Natural killer cell (primary cell): ENCODE results near the gene ANK3. TPM values are rescaled to one million over a fixed set of nuclear protein-coding genes. Genes with fewer than 3 reads are reported as not detected.

Experiments used
- ATAC-seq, 3 donors: fragments of 150-1000 bp in 2 of 3; fragments of 200-7000 bp in 1 of 3; cut with Tn5 transposase; 1 replicate in 1 of 3; 2 replicates in 2 of 3; pipeline ENCODE4 v1.10.0; 2021; ENCODE audit warnings: mild to moderate bottlenecking in 2 of 3, moderate library complexity in 2 of 3
- DNase-seq, 2 donors: peaks; one replicate each; pipeline versions ENCODE4 v3.0.0 to v3.0.0-alpha.2; 2013 to 2021; ENCODE audit warnings: mixed read lengths in 1 of 2
- H3K27ac ChIP-seq: one replicate; pipeline ENCODE4 v1.5.1; 2013; ENCODE audit warnings: mild to moderate bottlenecking, low read length
- H3K27me3 ChIP-seq: one replicate; pipeline ENCODE4 v1.6.1; 2013; ENCODE audit warnings: low read length; ENCODE audit not compliant: control insufficient read depth, insufficient read depth
- H3K36me3 ChIP-seq: one replicate; pipeline ENCODE4 v1.6.1; 2013; ENCODE audit warnings: low read length; ENCODE audit not compliant: control insufficient read depth, insufficient read depth
- H3K4me1 ChIP-seq: one replicate; pipeline ENCODE4 v1.6.1; 2013; ENCODE audit warnings: low read length; ENCODE audit not compliant: control insufficient read depth, insufficient read depth
- H3K4me3 ChIP-seq: one replicate; pipeline ENCODE4 v1.5.1; 2013; ENCODE audit warnings: low read length
- H3K9me3 ChIP-seq: one replicate; pipeline ENCODE4 v1.6.1; 2013; ENCODE audit warnings: low read length; ENCODE audit not compliant: control insufficient read depth, insufficient read depth
- H3K27ac Mint-ChIP-seq, 2 donors: one replicate each; pipeline ENCODE4 v1.8.0; 2022; ENCODE audit warnings: mild to moderate bottlenecking in 2 of 2, mixed read lengths in 2 of 2, moderate library complexity in 1 of 2
- H3K27me3 Mint-ChIP-seq, 2 donors: one replicate each; pipeline ENCODE4 v1.8.0; 2022; ENCODE audit warnings: low read depth in 2 of 2, mixed read lengths in 2 of 2
- H3K36me3 Mint-ChIP-seq: one replicate; pipeline ENCODE4 v1.8.0; 2022; ENCODE audit warnings: mixed read lengths
- H3K4me1 Mint-ChIP-seq, 2 donors: one replicate each; pipeline ENCODE4 v1.8.0; 2022; ENCODE audit warnings: mixed read lengths in 2 of 2
- H3K4me3 Mint-ChIP-seq: one replicate; pipeline ENCODE4 v1.8.0; 2022; ENCODE audit warnings: mild to moderate bottlenecking, moderate library complexity, mixed read lengths
- H3K9me3 Mint-ChIP-seq, 2 donors: one replicate each; pipeline ENCODE4 v1.8.0; 2022; ENCODE audit warnings: mixed read lengths in 2 of 2
- WGBS: methylation state at CpG from one replicate; pipeline ENCODE4 v1.1.7; 2013; ENCODE audit warnings: missing lambda C conversion rate; ENCODE audit not compliant: insufficient coverage; 5-methylcytosine and 5-hydroxymethylcytosine counted together
- intact Hi-C: fragments of 100-400 bp; cut with micrococcal nuclease; formaldehyde crosslinking; loops from one replicate; pipeline ENCODE4 v1.14.2; 2022
- total RNA-seq, 4 donors: library from RNA; stranded (reverse); fragments of 120-200 nt in 1 of 4; gene quantifications; one replicate each; pipeline versions ENCODE4 v1.2.3 to v1.2.4, GENCODE V29; 2013 to 2022
- TF ChIP-seq, protein P1 (sequence below): fragments of 200-600 bp; IDR thresholded peaks from one replicate; pipeline ENCODE4 v1.8.0; 2022; ENCODE audit warnings: antibody characterized with exemption

Gene ANK3
- total RNA-seq, 3 donors from 2014 or later (not counting 1 experiment from before 2014, with no cell fraction given): 4.4 to 12.9 (median 11.4) TPM

DNA sequence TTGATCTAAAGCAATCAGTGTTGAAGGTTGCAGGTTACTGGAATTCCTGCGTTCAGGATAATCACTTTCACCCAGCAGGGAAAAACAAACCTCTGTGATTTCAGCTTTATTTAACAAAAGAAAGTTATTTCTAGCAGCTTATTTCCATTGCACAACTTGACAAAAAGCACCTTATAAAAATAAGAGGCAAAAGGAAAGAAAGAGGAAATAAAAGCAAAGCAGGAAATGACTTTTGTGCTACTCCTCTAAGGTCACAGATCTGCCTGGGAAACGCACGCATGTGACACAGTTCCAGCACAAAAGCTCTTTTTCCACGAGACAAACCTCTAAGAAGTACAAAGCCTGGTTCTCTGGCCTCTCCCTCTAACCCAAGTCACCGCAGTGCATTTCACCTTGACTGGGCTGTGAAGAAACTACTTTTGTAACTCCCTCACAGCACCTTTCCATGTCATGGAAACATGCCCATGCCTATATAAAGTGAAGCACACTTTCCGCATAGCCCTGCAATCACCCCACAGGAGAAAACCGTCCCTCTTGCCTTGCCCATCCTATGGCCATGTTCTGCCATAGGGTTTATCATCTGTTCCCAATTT, 870 bp downstream of the ANK3 start:
- H3K27me3 ChIP-seq: no peaks in the 10 kb centered on the region
- WGBS: 51% methylated on average over 7 of the region's 7 CpGs
- Mint-ChIP-seq H3K27me3 (peaks cover 0 to 3% of the 10 kb centered on the region in 2 donors), H3K9me3 (no peaks in the 10 kb centered on the region), H3K4me1 (no peaks in the 10 kb centered on the region), H3K4me3 (no peak overlapping the region), H3K27ac (no peak overlapping the region), H3K36me3 (no peaks in the 10 kb centered on the region)
- no peak for ATAC-seq
- no peak overlapping the region for H3K4me3 ChIP-seq
- no peaks in the 10 kb centered on the region for H3K4me1 ChIP-seq
- H3K36me3 ChIP-seq: no peaks in the 10 kb centered on the region
- intact Hi-C loops: no loop called here
- TF ChIP-seq, protein P1, sequence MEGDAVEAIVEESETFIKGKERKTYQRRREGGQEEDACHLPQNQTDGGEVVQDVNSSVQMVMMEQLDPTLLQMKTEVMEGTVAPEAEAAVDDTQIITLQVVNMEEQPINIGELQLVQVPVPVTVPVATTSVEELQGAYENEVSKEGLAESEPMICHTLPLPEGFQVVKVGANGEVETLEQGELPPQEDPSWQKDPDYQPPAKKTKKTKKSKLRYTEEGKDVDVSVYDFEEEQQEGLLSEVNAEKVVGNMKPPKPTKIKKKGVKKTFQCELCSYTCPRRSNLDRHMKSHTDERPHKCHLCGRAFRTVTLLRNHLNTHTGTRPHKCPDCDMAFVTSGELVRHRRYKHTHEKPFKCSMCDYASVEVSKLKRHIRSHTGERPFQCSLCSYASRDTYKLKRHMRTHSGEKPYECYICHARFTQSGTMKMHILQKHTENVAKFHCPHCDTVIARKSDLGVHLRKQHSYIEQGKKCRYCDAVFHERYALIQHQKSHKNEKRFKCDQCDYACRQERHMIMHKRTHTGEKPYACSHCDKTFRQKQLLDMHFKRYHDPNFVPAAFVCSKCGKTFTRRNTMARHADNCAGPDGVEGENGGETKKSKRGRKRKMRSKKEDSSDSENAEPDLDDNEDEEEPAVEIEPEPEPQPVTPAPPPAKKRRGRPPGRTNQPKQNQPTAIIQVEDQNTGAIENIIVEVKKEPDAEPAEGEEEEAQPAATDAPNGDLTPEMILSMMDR: no peak
- H3K27ac ChIP-seq: no peak overlapping the region
- H3K9me3 ChIP-seq: no peaks in the 10 kb centered on the region
- no peak for DNase-seq

DNA sequence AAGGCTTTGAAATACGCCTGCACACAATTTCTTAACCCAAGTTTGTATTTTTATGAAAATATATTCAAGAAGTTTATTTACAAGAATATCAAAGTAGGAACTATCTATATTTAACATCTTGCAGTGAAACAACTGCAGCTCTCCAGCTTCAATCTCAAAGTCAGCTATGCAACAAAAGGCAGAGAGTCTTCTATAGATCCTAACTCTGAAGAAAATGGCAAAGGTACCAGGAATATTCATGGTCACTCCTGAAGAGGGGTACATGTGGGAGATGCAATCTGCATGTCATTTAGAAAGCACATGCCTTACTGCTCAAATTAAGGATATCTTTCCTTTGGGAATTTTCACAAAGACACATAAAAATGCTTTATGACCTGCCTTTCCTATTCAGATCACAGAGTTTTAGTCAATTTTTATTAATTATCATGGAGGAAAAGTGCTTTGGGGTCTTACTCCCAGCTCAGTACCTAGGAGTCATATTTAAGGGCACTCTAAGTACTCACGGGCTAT, 1.5 kb downstream of the ANK3 start:
- H3K4me3 ChIP-seq: no peak overlapping the region
- no peaks in the 10 kb centered on the region for H3K4me1 ChIP-seq
- TF ChIP-seq, protein P1: no peak
- no peaks in the 10 kb centered on the region for H3K9me3 ChIP-seq
- Mint-ChIP-seq H3K36me3 (no peaks in the 10 kb centered on the region), H3K27ac (no peak overlapping the region), H3K4me1 (peaks cover 0 to 4% of the 10 kb centered on the region in 2 donors), H3K27me3 (peaks cover 0 to 3% of the 10 kb centered on the region in 2 donors), H3K9me3 (no peaks in the 10 kb centered on the region), H3K4me3 (no peak overlapping the region)
- no peak for ATAC-seq
- no peak overlapping the region for H3K27ac ChIP-seq
- no peaks in the 10 kb centered on the region for H3K27me3 ChIP-seq
- WGBS: 78% methylated on average over 1 of the region's 2 CpGs
- DNase-seq: no peak
- H3K36me3 ChIP-seq: no peaks in the 10 kb centered on the region
- intact Hi-C loops: no loop called here

DNA sequence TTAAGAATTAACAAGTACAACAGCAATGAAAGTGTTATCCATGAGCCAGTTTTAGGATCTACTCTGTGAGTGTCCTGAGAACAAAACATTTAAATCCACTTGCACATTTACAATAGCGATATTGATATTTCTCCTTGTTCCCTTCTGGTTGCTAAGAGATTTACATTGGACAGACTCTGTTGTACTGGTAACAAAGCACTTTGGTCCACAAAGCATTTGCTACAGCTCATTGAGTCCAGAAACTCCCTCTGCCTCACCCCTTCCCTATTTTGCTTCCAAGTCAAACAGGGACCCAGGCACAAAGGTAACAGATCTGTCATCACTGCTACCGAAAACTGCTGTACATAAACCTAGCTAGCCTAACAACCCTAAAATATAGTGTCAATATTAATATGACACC, 2.1 kb downstream of the ANK3 start:
- no peaks in the 10 kb centered on the region for H3K27me3 ChIP-seq
- H3K9me3 ChIP-seq: no peaks in the 10 kb centered on the region
- TF ChIP-seq, protein P1: no peak
- DNase-seq: no peak
- no peaks in the 10 kb centered on the region for H3K9me3 Mint-ChIP-seq
- H3K4me1 ChIP-seq: no peaks in the 10 kb centered on the region
- no peak overlapping the region for H3K4me3 ChIP-seq
- no peak overlapping the region for H3K27ac ChIP-seq
- no peaks in the 10 kb centered on the region for H3K36me3 Mint-ChIP-seq
- intact Hi-C loops: no loop called here
- WGBS: 100% methylated on average over 2 of the region's 2 CpGs
- ATAC-seq: no peak
- H3K36me3 ChIP-seq: no peaks in the 10 kb centered on the region
- H3K27ac Mint-ChIP-seq: no peak overlapping the region
- H3K4me3 Mint-ChIP-seq: no peak overlapping the region
- peaks cover 0 to 3% of the 10 kb centered on the region in 2 donors for H3K27me3 Mint-ChIP-seq
- peaks cover 0 to 6% of the 10 kb centered on the region in 2 donors for H3K4me1 Mint-ChIP-seq

DNA sequence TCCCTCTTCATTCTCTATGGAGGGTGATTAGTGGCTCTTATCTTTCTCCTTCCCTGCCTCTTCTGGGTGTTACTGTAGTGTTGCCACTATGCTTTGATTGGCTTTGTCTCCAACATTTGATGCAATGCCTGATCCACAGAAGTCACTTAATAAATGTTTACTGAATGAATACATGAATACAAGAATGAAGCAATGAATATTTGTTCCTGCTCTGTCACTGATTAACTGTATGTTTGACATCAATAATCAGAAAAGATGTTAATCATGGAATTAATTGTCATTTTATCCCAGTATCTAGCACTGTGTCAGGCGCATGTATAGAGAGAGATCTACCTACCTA, 4.3 kb downstream of the ANK3 start:
- no peaks in the 10 kb centered on the region for H3K9me3 Mint-ChIP-seq
- TF ChIP-seq, protein P1: no peak
- intact Hi-C loops: no loop called here
- H3K27ac Mint-ChIP-seq: no peak overlapping the region
- H3K9me3 ChIP-seq: no peaks in the 10 kb centered on the region
- 100% methylated on average over 1 of the region's 1 CpG for WGBS
- ATAC-seq (no peak), DNase-seq (no peak)
- no peak overlapping the region for H3K4me3 Mint-ChIP-seq
- H3K27ac ChIP-seq: no peak overlapping the region
- no peak overlapping the region for H3K4me3 ChIP-seq
- peaks cover 0 to 6% of the 10 kb centered on the region in 2 donors for H3K4me1 Mint-ChIP-seq
- H3K27me3 ChIP-seq: no peaks in the 10 kb centered on the region
- H3K4me1 ChIP-seq: no peaks in the 10 kb centered on the region
- peaks cover 0 to 3% of the 10 kb centered on the region in 2 donors for H3K27me3 Mint-ChIP-seq
- H3K36me3 ChIP-seq: no peaks in the 10 kb centered on the region
- no peaks in the 10 kb centered on the region for H3K36me3 Mint-ChIP-seq
